ENCODE data around the gene TBCK. TPM values are rescaled to one million over a fixed set of nuclear protein-coding genes. Genes with fewer than 3 reads are reported as not detected.

Gene TBCK
- total RNA-seq, 1 experiment from 2014 or later: 7.6 TPM

- CTCF ChIA-PET: no interaction called here
Observed at GRCh38 chr4:106273831-106274230, 42.2 kb downstream of the TBCK start.

GRCh38 chr4:106270736-106271135, 45.3 kb downstream of the TBCK start:
- ChIA-PET POLR2A (ENCODE audit: unreplicated experiment) (no interaction called here), CTCF (no interaction called here)
- TF ChIP-seq CTCF (conservative IDR thresholded peaks at IDR 0.05; ENCODE audit: low read depth, low read length) (no peak), EZH2 (IDR thresholded peaks at IDR 0.05; ENCODE audit: low read length, unreplicated experiment) (no peak), EZH2phosphoT487 (IDR thresholded peaks at IDR 0.05; ENCODE audit: borderline replicate concordance, low read length) (no peak)
- no peak for DNase-seq
- intact Hi-C loops (cut with micrococcal nuclease): no loop called here
- no peak overlapping the region for H2AFZ ChIP-seq (ENCODE audit: low read length)
- H3F3A ChIP-seq (ENCODE audit: low read length, unreplicated experiment): no peaks in the 10 kb centered on the region
- no peaks in the 10 kb centered on the region for H3K79me2 ChIP-seq (ENCODE audit: low read length)
- no peak overlapping the region for H3K27ac ChIP-seq (ENCODE audit: low read length)
- no peak overlapping the region for H3K4me3 ChIP-seq (ENCODE audit: low read length)
- H3K4me1 ChIP-seq (ENCODE audit: insufficient read depth, low read length): no peaks in the 10 kb centered on the region
- H4K20me1 ChIP-seq (ENCODE audit: low read length): no peaks in the 10 kb centered on the region
- no peaks in the 10 kb centered on the region for H3K9me2 ChIP-seq (replicated peaks; ENCODE audit: low read length)
- H3K36me3 ChIP-seq (ENCODE audit: low read depth, low read length): no peaks in the 10 kb centered on the region
- H3K9me3 ChIP-seq (ENCODE audit: low read length): no peaks in the 10 kb centered on the region
- H3K4me2 ChIP-seq (ENCODE audit: low read length): no peak overlapping the region
- no TSS peak for BruUV-seq (replicated peaks)
- H3K9ac ChIP-seq (ENCODE audit: low read length): no peak overlapping the region
- H3K27me3 ChIP-seq (ENCODE audit: low read length): no peaks in the 10 kb centered on the region
- ATAC-seq: no peak

More at GRCh38 chr4:106273831-106274230, 42.2 kb downstream of the TBCK start:
- H3K4me2 ChIP-seq (ENCODE audit: low read length): no peak overlapping the region
- H3K9ac ChIP-seq (ENCODE audit: low read length): no peak overlapping the region
- H3K79me2 ChIP-seq (ENCODE audit: low read length): no peaks in the 10 kb centered on the region
- TF ChIP-seq EZH2 (IDR thresholded peaks at IDR 0.05; ENCODE audit: low read length, unreplicated experiment): no peak
- no peak for TF ChIP-seq EZH2phosphoT487 (IDR thresholded peaks at IDR 0.05; ENCODE audit: borderline replicate concordance, low read length)
- no peak for TF ChIP-seq CTCF (conservative IDR thresholded peaks at IDR 0.05; ENCODE audit: low read depth, low read length)
- no peaks in the 10 kb centered on the region for H3K4me1 ChIP-seq (ENCODE audit: insufficient read depth, low read length)
- H3K27ac ChIP-seq (ENCODE audit: low read length): no peak overlapping the region
- H3K9me3 ChIP-seq (ENCODE audit: low read length): no peaks in the 10 kb centered on the region
- H3K9me2 ChIP-seq (replicated peaks; ENCODE audit: low read length): no peaks in the 10 kb centered on the region
- H3K36me3 ChIP-seq (ENCODE audit: low read depth, low read length): no peaks in the 10 kb centered on the region
- POLR2A ChIA-PET (ENCODE audit: unreplicated experiment): no interaction called here
- H4K20me1 ChIP-seq (ENCODE audit: low read length): no peaks in the 10 kb centered on the region
- no TSS peak for BruUV-seq (replicated peaks)
- no peaks in the 10 kb centered on the region for H3F3A ChIP-seq (ENCODE audit: low read length, unreplicated experiment)
- no peak for ATAC-seq
- no peak overlapping the region for H2AFZ ChIP-seq (ENCODE audit: low read length)
- H3K27me3 ChIP-seq (ENCODE audit: low read length): no peaks in the 10 kb centered on the region
- intact Hi-C loops (cut with micrococcal nuclease): no loop called here
- no peak overlapping the region for H3K4me3 ChIP-seq (ENCODE audit: low read length)
- no peak for DNase-seq

- Histone ChIP-seq H3K4me1 (ENCODE audit: insufficient read depth, low read length) (no peaks in the 10 kb centered on the region), H3K9me2 (replicated peaks; ENCODE audit: low read length) (no peaks in the 10 kb centered on the region), H3K4me2 (ENCODE audit: low read length) (no peak overlapping the region), H3K9me3 (ENCODE audit: low read length) (no peaks in the 10 kb centered on the region), H3K79me2 (ENCODE audit: low read length) (no peaks in the 10 kb centered on the region), H3F3A (ENCODE audit: low read length, unreplicated experiment) (no peaks in the 10 kb centered on the region), H3K27me3 (ENCODE audit: low read length) (no peaks in the 10 kb centered on the region), H3K4me3 (ENCODE audit: low read length) (no peak overlapping the region), H3K27ac (ENCODE audit: low read length) (no peak overlapping the region), H3K36me3 (ENCODE audit: low read depth, low read length) (no peaks in the 10 kb centered on the region), H3K9ac (ENCODE audit: low read length) (no peak overlapping the region), H2AFZ (ENCODE audit: low read length) (no peak overlapping the region), H4K20me1 (ENCODE audit: low read length) (no peaks in the 10 kb centered on the region)
- no peak for ATAC-seq
- BruUV-seq (replicated peaks): no TSS peak
- POLR2A ChIA-PET (ENCODE audit: unreplicated experiment): interaction anchor here (0.6 kb wide), 1 partner anchor 771 kb away, joined by 3 read pairs; no protein-coding TSS in a partner anchor
- no peak for DNase-seq
- TF ChIP-seq CTCF (conservative IDR thresholded peaks at IDR 0.05; ENCODE audit: low read depth, low read length): no peak
- TF ChIP-seq EZH2 (IDR thresholded peaks at IDR 0.05; ENCODE audit: low read length, unreplicated experiment): no peak
- TF ChIP-seq EZH2phosphoT487 (IDR thresholded peaks at IDR 0.05; ENCODE audit: borderline replicate concordance, low read length): no peak
- CTCF ChIA-PET: interaction anchor here (0.6 kb wide), 1 partner anchor 59 kb away, joined by 6 read pairs; no protein-coding TSS in a partner anchor
- intact Hi-C loops (cut with micrococcal nuclease): loop anchor here (5.0 kb wide), 2 partner anchors 48 to 98 kb away; partner anchors contain the start of genes AIMP1, GIMD1 and TBCK
Observed at GRCh38 chr4:106269711-106270110, 46.3 kb downstream of the TBCK start.

Measured in PC-3 (cell line).